Measurements from ENCODE around the gene NRSN2. TPM values are rescaled to one million over a fixed set of nuclear protein-coding genes. Genes with fewer than 3 reads are reported as not detected.

NRSN2 gene
- polyA plus RNA-seq, 1 of the 3 experiments (the other 2 are of a cell fraction) = 146 TPM

DNA sequence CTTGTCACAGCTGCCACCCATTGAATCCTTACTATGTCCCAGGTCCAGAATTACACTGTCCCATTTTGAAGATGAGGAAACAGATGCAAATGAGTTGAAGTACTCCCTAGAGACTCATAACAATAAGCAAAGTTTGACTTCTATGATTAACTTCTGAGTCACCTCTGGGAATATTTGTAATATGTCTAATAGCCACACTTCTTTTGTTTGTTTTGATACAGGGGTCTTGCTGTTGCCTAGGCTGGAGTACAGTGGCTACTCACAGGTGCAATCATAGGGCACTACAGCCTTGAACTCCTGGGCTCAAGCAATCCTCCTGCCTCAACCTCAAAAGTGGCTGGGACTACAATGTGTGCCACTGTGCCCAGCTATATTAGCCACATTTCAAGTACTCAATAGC lies 33.0 kb upstream of the NRSN2 start:
- ChIA-PET CTCF (interaction anchor here (0.8 kb wide), 1 partner anchor 118 kb away, joined by 3 read pairs; no protein-coding TSS in a partner anchor), POLR2A (interaction anchor here (1.2 kb wide), 1 partner anchor 33 kb away, joined by 4 read pairs; the partner anchor contains the start of gene NRSN2)
- Histone ChIP-seq H3K79me2 (ENCODE audit: insufficient read depth) (no peaks in the 10 kb centered on the region), H4K20me1 (ENCODE audit: insufficient read depth) (no peaks in the 10 kb centered on the region), H3K27ac (ENCODE audit: low read depth in 2 of 2, low read length in 1 of 2) (peak overlapping the region in 1 of 2 experiments; percentile 16; a peak in 1 of 4 replicates), H3K9me3 (no peaks in the 10 kb centered on the region), H3K4me3 (ENCODE audit: low read depth in 2 of 2, low read length in 1 of 2) (no peak overlapping the region), H3K9me2 (no peaks in the 10 kb centered on the region), H3K36me3 (replicated peaks in 1 of 2; ENCODE audit: control insufficient read depth in 1 of 2, insufficient read depth in 2 of 2, low read length in 1 of 2) (no peaks in the 10 kb centered on the region), H3K4me2 (no peak overlapping the region), H3K27me3 (ENCODE audit: insufficient read depth) (no peaks in the 10 kb centered on the region), H3K4me1 (ENCODE audit: control insufficient read depth in 1 of 2, insufficient read depth in 2 of 2, low read depth in 1 of 2, low read length in 1 of 2) (peaks cover 6 to 16% of the 10 kb centered on the region in 2 experiments; a peak in 2 of 4 replicates), H3F3A (replicated peaks; ENCODE audit: insufficient read depth) (peaks cover 3% of the 10 kb centered on the region), H2AFZ (ENCODE audit: low read depth) (no peak overlapping the region), H3K9ac (no peak overlapping the region)
- no peak for DNase-seq
- TF ChIP-seq FOSL2 (IDR thresholded peaks at IDR 0.05; ENCODE audit: borderline replicate concordance, low read depth) = peak; percentile 27; the same call in 1 of the 2 replicates
- TF ChIP-seq, protein P1, sequence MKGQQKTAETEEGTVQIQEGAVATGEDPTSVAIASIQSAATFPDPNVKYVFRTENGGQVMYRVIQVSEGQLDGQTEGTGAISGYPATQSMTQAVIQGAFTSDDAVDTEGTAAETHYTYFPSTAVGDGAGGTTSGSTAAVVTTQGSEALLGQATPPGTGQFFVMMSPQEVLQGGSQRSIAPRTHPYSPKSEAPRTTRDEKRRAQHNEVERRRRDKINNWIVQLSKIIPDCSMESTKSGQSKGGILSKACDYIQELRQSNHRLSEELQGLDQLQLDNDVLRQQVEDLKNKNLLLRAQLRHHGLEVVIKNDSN (IDR thresholded peaks at IDR 0.05; ENCODE audit: borderline replicate concordance, low read depth) = no peak
- no peak for TF ChIP-seq JUND (IDR thresholded peaks at IDR 0.05)
- TF ChIP-seq SIN3A (IDR thresholded peaks at IDR 0.05; ENCODE audit: borderline replicate concordance, low read depth, low read length) = no peak

DNA sequence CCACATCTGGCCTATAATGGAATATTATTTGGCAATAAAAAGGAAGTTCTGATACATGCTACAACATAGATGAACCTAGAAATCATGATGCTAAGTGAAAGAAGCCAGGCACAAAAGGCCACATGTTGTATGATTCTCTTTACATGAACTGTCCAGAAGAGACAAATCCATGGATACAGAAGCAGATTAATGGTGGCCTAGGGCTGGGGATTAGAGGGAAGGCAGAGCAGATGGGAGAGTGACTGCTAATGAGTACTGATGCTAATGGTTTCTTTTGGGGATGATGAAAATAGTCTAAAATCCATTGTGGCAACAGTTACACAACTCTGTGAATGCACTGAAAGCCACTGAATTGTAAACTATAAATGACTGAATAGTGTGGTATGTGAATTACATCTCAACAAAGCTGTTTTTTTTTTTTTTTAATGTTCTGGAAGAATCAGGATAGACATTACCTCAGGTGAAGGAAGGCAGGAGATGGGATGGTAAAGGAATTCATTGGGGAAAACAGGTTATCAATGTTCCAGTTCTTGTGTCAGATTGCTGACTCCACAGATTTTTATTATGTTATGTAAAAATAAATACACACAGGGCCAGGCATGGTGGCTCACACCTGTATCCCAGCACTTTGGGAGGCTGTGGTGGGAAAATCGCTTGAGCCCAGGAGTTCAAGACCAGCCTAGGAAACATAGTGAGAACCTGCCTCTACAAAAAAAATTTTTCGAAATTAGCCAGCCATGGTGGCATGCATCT lies 30.4 kb upstream of the NRSN2 start:
- H2AFZ ChIP-seq (ENCODE audit: low read depth) = no peak overlapping the region
- H3K9me2 ChIP-seq = no peaks in the 10 kb centered on the region
- no peaks in the 10 kb centered on the region for H3K9me3 ChIP-seq
- TF ChIP-seq TAF1 (IDR thresholded peaks at IDR 0.05; ENCODE audit: borderline replicate concordance, low read depth, low read length) = no peak
- no peak for TF ChIP-seq TCF12 (IDR thresholded peaks at IDR 0.05)
- TF ChIP-seq YY1 (IDR thresholded peaks at IDR 0.05; ENCODE audit: low read depth) = no peak
- TF ChIP-seq, protein P2, sequence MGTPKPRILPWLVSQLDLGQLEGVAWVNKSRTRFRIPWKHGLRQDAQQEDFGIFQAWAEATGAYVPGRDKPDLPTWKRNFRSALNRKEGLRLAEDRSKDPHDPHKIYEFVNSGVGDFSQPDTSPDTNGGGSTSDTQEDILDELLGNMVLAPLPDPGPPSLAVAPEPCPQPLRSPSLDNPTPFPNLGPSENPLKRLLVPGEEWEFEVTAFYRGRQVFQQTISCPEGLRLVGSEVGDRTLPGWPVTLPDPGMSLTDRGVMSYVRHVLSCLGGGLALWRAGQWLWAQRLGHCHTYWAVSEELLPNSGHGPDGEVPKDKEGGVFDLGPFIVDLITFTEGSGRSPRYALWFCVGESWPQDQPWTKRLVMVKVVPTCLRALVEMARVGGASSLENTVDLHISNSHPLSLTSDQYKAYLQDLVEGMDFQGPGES (IDR thresholded peaks at IDR 0.05; ENCODE audit: low read depth, low read length) = no peak
- no peak overlapping the region for H3K27ac ChIP-seq (ENCODE audit: low read depth in 2 of 2, low read length in 1 of 2)
- H3K4me1 ChIP-seq (ENCODE audit: control insufficient read depth in 1 of 2, insufficient read depth in 2 of 2, low read depth in 1 of 2, low read length in 1 of 2) = peaks cover 0 to 8% of the 10 kb centered on the region in 2 experiments; a peak in 1 of 4 replicates
- H3K9ac ChIP-seq = no peak overlapping the region
- no peaks in the 10 kb centered on the region for H3K27me3 ChIP-seq (ENCODE audit: insufficient read depth)
- WGBS (ENCODE audit: low lambda C conversion rate) = 74% methylated on average over 2 of the region's 2 CpGs
- H3K4me2 ChIP-seq = no peak overlapping the region
- H3K36me3 ChIP-seq (replicated peaks in 1 of 2; ENCODE audit: control insufficient read depth in 1 of 2, insufficient read depth in 2 of 2, low read length in 1 of 2) = peaks cover 0 to 11% of the 10 kb centered on the region in 2 experiments
- DNase-seq = no peak
- no peaks in the 10 kb centered on the region for H4K20me1 ChIP-seq (ENCODE audit: insufficient read depth)
- CTCF ChIA-PET = no interaction called here
- POLR2A ChIA-PET = no interaction called here
- no peaks in the 10 kb centered on the region for H3K79me2 ChIP-seq (ENCODE audit: insufficient read depth)
- no peak overlapping the region for H3K4me3 ChIP-seq (ENCODE audit: low read depth in 2 of 2, low read length in 1 of 2)
- H3F3A ChIP-seq (replicated peaks; ENCODE audit: insufficient read depth) = no peaks in the 10 kb centered on the region
